ENCODE data around the gene CTAGE9. TPM values are rescaled to one million over a fixed set of nuclear protein-coding genes. Genes with fewer than 3 reads are reported as not detected.
"Not testable (repeated sequence)": the region's sequence is repeated elsewhere in the genome, so short reads cannot be mapped to it uniquely, and the experiment has no call there.

Gene CTAGE9
- total RNA-seq, 1 experiment from 2014 or later: 0.15 TPM

DNA sequence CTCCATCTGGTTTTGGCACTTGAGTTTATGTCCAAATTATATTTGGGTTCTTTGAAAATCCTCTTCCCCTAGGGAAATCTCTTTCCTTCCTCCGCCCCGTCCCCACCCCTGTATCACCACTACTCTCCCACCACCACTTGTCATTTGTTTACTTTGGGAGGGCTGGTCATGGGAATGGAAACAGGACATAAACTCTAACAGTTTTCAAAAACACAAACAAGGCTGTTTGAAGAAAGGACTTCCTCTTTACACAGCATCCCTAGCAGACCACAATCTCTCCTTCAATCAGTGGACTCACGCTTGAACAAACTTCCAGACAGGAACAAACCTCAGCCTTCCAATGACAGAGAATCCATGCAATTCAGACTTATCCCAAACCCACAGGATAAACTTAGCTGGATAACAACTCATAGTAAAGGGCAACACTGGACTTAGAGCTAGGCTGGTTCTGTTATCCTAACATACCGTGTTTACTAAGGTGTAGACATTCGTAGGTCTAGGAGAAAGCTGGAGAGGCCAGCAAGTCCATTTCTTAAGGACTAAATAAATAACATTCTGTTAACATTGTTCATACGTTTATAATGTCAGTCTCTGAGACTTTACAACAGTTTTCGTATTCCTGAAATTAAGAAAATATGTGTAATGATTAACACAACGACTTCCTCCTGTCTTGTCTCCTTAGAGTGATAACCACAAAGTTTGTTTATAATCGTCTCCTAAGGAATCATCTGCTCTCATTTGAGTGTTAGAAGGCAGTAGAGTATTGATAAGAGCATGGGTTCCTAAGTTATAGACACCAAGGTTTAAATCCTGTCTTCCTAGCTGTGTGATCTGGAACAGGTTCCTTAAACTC is 44.1 kb upstream of the CTAGE9 start:
- no peaks in the 10 kb centered on the region; the same call in 1 of the 2 replicates for H3K4me1 ChIP-seq (ENCODE audit: control insufficient read depth, insufficient read depth, low read length)
- ATAC-seq (no peak), DNase-seq (ENCODE audit: low read depth, low spot score) (peak; percentile 74)
- TF ChIP-seq, protein P1, sequence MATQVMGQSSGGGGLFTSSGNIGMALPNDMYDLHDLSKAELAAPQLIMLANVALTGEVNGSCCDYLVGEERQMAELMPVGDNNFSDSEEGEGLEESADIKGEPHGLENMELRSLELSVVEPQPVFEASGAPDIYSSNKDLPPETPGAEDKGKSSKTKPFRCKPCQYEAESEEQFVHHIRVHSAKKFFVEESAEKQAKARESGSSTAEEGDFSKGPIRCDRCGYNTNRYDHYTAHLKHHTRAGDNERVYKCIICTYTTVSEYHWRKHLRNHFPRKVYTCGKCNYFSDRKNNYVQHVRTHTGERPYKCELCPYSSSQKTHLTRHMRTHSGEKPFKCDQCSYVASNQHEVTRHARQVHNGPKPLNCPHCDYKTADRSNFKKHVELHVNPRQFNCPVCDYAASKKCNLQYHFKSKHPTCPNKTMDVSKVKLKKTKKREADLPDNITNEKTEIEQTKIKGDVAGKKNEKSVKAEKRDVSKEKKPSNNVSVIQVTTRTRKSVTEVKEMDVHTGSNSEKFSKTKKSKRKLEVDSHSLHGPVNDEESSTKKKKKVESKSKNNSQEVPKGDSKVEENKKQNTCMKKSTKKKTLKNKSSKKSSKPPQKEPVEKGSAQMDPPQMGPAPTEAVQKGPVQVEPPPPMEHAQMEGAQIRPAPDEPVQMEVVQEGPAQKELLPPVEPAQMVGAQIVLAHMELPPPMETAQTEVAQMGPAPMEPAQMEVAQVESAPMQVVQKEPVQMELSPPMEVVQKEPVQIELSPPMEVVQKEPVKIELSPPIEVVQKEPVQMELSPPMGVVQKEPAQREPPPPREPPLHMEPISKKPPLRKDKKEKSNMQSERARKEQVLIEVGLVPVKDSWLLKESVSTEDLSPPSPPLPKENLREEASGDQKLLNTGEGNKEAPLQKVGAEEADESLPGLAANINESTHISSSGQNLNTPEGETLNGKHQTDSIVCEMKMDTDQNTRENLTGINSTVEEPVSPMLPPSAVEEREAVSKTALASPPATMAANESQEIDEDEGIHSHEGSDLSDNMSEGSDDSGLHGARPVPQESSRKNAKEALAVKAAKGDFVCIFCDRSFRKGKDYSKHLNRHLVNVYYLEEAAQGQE (IDR thresholded peaks at IDR 0.05; ENCODE audit: insufficient read depth in 1 of 2, low read depth in 2 of 2, low read length in 1 of 2): no peak
- TF ChIP-seq SIN3A (IDR thresholded peaks at IDR 0.05; ENCODE audit: borderline replicate concordance, insufficient read depth, low read depth, low read length) (no peak), TCF7L2 (IDR thresholded peaks at IDR 0.05; ENCODE audit: low read depth, low read length) (no peak), POLR2AphosphoS5 (IDR thresholded peaks at IDR 0.05; ENCODE audit: low read depth, low read length) (no peak)
- TF ChIP-seq, protein P2, sequence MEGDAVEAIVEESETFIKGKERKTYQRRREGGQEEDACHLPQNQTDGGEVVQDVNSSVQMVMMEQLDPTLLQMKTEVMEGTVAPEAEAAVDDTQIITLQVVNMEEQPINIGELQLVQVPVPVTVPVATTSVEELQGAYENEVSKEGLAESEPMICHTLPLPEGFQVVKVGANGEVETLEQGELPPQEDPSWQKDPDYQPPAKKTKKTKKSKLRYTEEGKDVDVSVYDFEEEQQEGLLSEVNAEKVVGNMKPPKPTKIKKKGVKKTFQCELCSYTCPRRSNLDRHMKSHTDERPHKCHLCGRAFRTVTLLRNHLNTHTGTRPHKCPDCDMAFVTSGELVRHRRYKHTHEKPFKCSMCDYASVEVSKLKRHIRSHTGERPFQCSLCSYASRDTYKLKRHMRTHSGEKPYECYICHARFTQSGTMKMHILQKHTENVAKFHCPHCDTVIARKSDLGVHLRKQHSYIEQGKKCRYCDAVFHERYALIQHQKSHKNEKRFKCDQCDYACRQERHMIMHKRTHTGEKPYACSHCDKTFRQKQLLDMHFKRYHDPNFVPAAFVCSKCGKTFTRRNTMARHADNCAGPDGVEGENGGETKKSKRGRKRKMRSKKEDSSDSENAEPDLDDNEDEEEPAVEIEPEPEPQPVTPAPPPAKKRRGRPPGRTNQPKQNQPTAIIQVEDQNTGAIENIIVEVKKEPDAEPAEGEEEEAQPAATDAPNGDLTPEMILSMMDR (IDR thresholded peaks at IDR 0.05): no peak
- no peaks in the 10 kb centered on the region for H3K36me3 ChIP-seq (ENCODE audit: control insufficient read depth, insufficient read depth, low read length)
- CTCF ChIA-PET: no interaction called here
- in situ Hi-C loops (cut with HindIII; ENCODE audit: low pct_unique_long_range_greater_than_20kb, low sequenced_read_pairs): no loop called here
- no peaks in the 10 kb centered on the region for H3K9me3 ChIP-seq (ENCODE audit: control insufficient read depth, insufficient read depth, low read depth, low read length)
- H3K27ac ChIP-seq (ENCODE audit: low read length): no peak overlapping the region
- POLR2A ChIA-PET: no interaction called here
- intact Hi-C loops (cut with micrococcal nuclease; ENCODE audit: unreplicated experiment): no loop called here
- no peak overlapping the region for H3K4me3 ChIP-seq (ENCODE audit: low read depth in 2 of 2, low read length in 2 of 2)
- BruUV-seq (replicated peaks): no TSS peak
- no peaks in the 10 kb centered on the region for H3K27me3 ChIP-seq (ENCODE audit: control insufficient read depth, insufficient read depth, low read length)

DNA sequence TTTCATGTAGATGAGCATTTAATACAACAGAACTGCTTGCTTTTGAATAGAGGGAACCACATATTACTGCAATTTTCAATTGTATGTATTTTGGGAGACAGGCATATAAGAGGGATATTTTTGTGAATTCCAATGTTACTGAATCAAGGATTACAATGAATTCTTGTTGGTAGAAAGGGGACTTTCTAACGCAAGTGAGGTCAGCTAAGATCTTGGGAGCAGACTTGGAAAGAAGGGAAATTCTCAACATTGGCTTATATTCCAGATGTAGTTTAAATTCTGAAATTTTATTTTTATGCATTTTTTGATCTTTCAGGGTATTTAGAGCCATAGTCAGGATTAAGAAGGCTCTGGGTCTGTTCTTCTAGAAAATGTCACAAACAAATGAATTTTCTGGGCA is 43.3 kb upstream of the CTAGE9 start:
- H3K27me3 ChIP-seq (ENCODE audit: control insufficient read depth, insufficient read depth, low read length): no peaks in the 10 kb centered on the region
- ATAC-seq: no peak
- no peak overlapping the region for H3K27ac ChIP-seq (ENCODE audit: low read length)
- intact Hi-C loops (cut with micrococcal nuclease; ENCODE audit: unreplicated experiment) (no loop called here), in situ Hi-C loops (cut with HindIII; ENCODE audit: low pct_unique_long_range_greater_than_20kb, low sequenced_read_pairs) (no loop called here)
- TF ChIP-seq TCF7L2 (IDR thresholded peaks at IDR 0.05; ENCODE audit: low read depth, low read length) (no peak), POLR2AphosphoS5 (IDR thresholded peaks at IDR 0.05; ENCODE audit: low read depth, low read length) (no peak), SIN3A (IDR thresholded peaks at IDR 0.05; ENCODE audit: borderline replicate concordance, insufficient read depth, low read depth, low read length) (no peak)
- TF ChIP-seq, protein P2 (IDR thresholded peaks at IDR 0.05): no peak
- TF ChIP-seq, protein P1 (IDR thresholded peaks at IDR 0.05; ENCODE audit: insufficient read depth in 1 of 2, low read depth in 2 of 2, low read length in 1 of 2): no peak
- no peak overlapping the region for H3K4me3 ChIP-seq (ENCODE audit: low read depth in 2 of 2, low read length in 2 of 2)
- ChIA-PET POLR2A (no interaction called here), CTCF (no interaction called here)
- no peaks in the 10 kb centered on the region for H3K9me3 ChIP-seq (ENCODE audit: control insufficient read depth, insufficient read depth, low read depth, low read length)
- BruUV-seq (replicated peaks): no TSS peak
- H3K4me1 ChIP-seq (ENCODE audit: control insufficient read depth, insufficient read depth, low read length): no peaks in the 10 kb centered on the region; the same call in 1 of the 2 replicates
- no peaks in the 10 kb centered on the region for H3K36me3 ChIP-seq (ENCODE audit: control insufficient read depth, insufficient read depth, low read length)
- no peak for DNase-seq (ENCODE audit: low read depth, low spot score)

DNA sequence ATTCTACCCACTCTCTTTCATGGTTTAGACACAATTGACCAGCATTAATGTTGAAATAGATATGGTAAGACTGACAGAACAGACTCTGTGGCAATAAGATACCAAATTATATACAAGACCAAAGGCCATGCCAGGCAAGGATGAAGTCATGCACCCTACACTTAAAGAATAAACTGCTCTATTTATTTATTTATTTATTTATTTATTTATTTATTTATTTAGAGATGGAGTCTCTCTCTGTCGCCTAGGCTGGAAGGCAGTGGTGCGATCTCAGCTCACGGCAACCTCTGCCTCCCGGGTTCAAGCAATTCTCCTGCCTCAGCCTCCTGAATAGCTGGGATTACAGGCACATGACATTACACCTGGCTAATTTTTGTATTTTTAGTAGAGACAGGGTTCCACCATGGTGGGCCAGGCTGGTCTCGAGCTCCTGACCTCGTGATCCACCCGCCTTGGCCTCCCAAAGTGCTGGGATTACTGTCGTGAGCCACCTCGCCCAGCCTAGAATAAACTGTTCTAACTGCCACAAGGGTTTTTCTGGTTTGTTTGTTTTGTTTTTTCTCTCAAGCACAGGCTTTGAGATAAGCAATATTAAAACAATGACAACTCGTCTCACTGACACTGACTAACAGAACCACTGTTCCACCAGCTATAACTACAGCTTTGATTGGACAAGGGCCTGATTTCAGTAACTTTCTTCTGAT is 40.3 kb upstream of the CTAGE9 start:
- intact Hi-C loops (cut with micrococcal nuclease; ENCODE audit: unreplicated experiment); H3K27me3 ChIP-seq (ENCODE audit: control insufficient read depth, insufficient read depth, low read length): not testable (repeated sequence)

More for the DNA sequence above, 40.3 kb upstream of the CTAGE9 start:
- H3K9me3 ChIP-seq (ENCODE audit: control insufficient read depth, insufficient read depth, low read depth, low read length); H3K36me3 ChIP-seq (ENCODE audit: control insufficient read depth, insufficient read depth, low read length); in situ Hi-C loops (cut with HindIII; ENCODE audit: low pct_unique_long_range_greater_than_20kb, low sequenced_read_pairs); H3K27ac ChIP-seq (ENCODE audit: low read length); ATAC-seq; H3K4me1 ChIP-seq (ENCODE audit: control insufficient read depth, insufficient read depth, low read length); POLR2A ChIA-PET; DNase-seq (ENCODE audit: low read depth, low spot score); H3K4me3 ChIP-seq (ENCODE audit: low read depth in 2 of 2, low read length in 2 of 2); BruUV-seq (replicated peaks); CTCF ChIA-PET: not testable (repeated sequence)
